ENCODE measurements around the gene SCPEP1.
A peak's percentile ranks its signal among the peaks of the same experiment; 100 is the strongest.

The SCPEP1 gene

DNA sequence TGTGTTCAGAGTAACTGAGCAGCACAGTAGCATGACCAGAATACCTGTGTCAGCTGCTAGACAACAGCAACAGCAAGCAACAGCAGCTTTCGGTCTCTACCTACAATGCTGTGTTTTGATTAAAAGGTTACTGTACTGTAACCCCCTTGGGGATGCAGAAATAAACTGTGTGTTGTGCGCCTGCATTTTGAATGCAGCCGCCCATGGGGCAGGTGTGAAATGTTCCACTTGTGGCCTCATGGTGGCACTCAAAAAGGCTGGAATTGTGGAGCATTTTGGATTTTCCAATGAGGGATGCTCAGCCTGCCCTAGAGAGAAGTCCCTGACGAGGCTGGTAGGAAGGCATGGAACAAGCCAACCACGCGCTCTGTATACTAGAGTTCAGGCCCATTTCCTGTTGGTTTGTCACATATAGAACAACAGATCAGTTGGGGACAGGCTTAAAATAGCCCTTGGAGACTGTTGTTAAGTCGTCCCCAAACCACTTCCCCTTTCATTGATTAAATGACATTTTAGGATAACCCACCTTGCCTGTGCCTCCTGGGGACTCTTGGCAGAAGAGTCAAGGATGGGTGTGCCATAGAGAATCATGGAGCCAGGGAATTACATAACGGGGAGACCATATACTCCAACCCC lies 27.1 kb downstream of the SCPEP1 start:
- DNase-seq = no peak

GRCh38 chr17:57006040-57006439 lies 28.1 kb downstream of the SCPEP1 start:
- no peak for DNase-seq

GRCh38 chr17:57008958-57009357 lies 31.0 kb downstream of the SCPEP1 start:
- no peak for DNase-seq

DNA sequence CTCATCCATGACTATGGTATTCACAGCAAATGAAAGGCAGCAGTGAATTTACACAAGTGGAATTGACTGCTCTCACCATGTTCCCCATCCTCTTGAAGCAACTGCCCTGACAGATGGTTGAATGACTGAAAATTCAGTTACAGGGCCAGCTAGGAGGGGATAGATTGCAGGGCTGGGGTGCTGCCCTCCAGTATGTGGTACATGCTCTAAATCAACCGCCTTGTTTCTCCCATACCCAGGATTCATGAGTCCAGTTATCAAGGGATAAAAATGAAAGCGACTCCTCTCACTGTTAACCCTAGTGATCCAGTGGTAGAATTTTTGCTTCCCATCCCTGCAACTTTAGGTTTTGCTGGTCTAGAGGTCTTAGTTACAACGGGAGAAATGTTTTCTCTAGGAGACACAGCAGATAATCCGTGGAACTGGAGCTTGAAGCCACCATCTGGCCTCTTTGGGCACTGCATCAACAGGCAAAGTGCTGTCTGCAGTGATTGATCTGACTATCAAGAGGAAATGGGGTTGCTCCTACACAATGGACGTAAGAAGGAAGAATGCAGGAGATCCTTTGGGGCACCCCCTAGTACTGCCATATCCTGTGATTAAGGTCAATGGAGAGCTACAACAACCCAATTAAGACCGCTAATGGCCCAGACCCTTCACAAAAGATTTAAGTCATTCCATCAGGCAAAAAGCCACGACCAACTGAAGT lies 32.0 kb downstream of the SCPEP1 start:
- DNase-seq = peak; percentile 93

DNA sequence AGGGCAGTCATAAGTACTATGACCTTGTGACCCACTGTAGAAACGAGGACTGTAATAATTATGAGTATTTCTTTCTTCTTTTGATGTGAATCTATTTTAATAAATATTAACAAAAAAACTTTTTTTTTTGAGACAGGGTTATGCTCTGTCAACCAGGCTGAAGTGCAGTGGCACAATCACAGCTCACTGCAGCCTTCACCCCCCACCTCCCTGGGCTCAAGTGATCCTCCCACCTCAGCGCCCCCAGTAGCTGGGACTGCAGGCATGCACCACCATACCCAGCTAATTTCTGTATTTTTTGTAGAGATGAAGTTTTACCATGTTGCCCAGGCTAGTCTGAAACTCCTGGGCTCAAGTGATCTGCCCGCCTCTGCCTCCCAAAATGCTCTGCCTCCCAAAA lies 32.6 kb downstream of the SCPEP1 start:
- DNase-seq = no peak

DNA sequence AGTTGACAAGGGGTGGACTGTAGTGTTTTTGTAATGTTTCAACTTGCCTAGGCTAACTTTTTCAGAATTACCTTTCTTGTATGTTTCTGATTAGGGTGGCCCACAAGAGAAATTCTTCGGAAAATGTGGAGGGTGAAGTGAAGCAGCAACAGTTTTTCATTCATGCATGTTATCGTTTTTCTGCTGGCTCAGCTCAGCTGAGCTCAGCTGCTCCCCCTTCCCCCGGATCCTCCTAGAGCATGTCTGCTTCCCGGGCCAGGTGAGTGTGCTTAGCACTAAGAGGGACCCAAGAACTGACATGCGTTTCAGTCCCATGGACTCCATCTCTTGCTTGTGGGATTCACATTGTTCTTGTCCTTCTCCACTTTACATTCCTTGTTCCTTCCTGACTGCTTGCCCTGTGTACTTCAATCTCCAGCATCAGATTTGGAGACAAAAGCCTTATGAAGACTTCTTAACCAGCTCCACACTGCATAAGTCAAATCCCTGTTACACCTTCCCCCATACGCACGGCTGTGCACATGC lies 33.6 kb downstream of the SCPEP1 start:
- peak; percentile 72 for DNase-seq

DNA sequence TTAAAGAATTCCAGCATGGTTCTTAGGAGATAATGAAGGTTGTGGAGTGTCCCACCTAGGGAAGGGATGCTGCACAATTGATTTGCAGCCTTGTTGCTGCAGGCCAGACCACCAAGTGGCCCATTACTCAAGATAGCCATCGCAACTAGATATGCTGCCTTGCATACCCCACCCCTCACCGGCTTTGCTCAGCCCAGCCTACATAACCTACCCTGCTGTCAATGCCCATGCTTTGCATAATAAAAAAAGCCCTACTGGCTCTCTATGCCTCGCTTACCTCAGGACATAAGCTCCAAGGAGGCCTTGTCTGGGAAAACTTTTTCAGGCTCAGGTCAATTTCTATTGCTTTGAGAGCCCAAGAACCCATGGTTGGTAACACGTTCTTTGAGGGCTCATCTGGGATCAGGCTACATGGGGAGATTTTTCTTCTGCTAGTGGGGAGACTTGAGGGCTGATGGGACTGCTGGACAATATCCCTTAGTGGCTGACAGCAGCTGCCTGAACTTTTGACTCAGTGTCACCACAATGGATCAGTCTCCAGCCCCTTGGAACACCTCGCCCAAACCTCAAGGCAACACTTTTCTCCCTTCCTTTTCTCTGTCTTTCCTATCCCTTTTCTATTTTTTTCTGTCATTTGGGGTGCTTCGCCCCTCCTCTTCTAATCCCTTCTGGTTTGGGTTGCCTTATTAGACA lies 38.3 kb downstream of the SCPEP1 start:
- DNase-seq = no peak

- no peak for DNase-seq
These were observed 38.8 kb downstream of the SCPEP1 start for GRCh38 chr17:57016764-57017116.

DNA sequence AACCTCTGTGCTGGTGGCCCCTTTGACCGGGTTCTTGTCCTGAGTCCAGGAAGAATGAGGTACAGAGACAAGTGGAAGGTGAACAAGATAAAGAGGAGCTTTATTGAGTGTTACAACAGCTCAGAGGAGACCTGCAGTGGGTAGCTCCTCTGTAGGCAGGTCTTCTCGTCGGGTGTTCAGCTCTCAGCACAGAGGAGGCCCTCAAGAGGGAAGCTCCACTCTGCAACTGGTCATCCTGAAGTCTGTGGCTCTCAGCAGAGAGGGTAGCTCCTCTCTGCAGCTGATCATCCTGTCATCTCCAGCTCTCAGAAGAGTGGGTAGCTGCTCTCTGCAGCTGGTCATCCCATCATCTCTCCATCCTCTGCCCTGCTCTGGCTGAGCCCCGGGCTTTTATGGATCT lies 39.7 kb downstream of the SCPEP1 start:
- no peak for DNase-seq

- no peak for DNase-seq
These were observed 42.3 kb downstream of the SCPEP1 start for GRCh38 chr17:57020208-57020607.

- DNase-seq = no peak
These were observed 43.5 kb downstream of the SCPEP1 start for GRCh38 chr17:57021226-57021940.

DNA sequence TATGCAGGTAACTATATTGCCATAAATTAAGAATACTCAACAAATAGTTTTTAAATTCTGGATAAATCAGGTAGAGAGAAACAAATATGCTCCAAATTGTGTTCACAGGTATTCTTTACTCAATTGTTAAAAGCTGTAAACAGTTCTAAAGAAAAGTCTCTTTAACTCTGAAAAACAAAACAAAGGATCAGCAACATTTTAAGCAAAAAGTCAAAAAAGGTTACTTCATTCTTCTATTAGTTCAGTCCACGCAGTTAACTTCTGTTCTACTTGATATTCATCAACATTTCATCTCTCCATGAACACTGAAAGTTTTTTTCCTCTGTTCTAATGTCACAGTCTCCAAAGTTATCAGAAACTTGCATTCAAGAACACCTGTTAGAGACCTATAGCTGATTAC lies 47.9 kb downstream of the SCPEP1 start:
- no peak for DNase-seq

DNA sequence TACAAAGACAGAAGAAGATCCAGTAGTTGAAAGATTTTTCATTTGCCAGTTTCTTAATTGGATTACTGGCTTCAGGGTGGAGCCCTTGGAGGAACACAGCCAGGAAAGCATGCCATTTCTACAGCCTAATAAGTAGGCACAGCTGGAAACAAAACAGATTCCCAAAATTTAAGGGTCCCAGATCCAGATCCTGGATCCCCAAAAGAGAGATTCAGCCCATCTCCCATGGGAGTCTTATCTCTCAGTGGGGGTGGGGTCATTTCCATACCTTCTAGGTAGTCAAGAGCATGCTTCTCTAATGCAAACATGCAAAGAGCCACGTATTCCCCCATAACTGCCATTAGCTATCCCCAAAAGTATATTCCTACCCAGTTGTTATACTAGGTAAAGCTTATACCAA lies 49.9 kb downstream of the SCPEP1 start:
- no peak for DNase-seq

- no peak for DNase-seq
These were observed 54.4 kb downstream of the SCPEP1 start for GRCh38 chr17:57032343-57032742.

DNA sequence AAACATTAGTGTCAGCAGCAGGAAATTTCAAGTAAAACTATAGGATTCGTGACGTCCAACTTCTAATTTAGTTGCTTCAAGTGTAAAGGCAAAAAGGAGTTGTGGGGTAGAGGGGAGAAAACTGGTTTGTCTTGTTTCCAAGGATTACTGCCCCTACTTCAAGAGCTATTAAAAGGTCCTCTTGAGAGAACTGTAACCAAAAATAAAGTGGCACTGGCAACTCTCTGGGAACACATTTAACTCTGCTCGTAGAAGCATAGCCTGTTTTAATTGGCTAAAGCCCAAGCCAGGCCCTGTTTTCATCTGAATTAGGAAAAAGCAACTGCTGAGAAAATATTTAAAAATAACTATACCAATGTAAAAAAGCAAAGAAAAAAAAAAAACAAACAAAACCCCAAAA lies 55.4 kb downstream of the SCPEP1 start:
- DNase-seq = peak; percentile 36

DNA sequence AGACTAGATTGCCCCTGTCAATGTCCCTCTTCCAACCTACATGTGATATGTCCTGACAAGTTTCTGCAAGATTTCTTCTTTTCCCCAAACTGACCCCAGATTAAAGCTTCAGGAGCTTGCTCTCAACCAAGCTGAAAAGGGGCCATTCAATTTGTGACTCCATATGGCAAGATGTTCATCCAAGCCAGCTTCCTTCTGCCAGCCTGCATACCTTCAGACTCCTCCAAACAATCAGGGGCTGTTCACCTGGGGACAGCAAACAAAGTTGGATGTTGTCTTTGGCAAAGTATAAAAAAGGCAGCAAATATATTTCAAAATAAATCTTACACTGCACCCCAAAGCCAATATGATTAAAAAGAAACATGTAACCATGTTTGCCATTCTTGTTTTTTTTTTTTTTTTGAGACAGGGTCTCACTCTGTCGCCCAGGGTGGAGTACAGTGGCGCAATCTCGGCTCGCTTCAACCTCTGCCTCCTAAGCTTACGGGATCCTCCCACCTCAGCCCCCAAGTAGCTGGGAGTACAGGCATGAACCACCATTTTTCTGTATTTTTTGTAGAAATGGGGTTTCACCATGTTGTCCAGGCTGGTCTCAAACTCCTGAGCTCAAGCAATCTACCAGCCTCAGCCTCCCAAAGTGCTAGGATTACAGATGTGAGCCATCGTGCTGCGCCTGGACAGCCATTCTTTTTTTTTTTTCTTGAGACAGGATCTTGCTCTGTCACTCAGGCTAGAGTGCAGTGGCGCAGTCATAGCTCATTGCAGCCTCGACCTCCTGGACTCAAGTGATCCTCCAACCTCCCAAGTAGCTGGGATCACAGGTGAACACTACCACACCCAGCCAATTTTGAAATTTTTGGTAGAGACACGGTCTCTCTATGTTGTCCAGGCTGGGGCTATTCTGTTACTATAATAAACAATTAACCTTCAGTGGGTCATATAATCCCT lies 57.1 kb downstream of the SCPEP1 start:
- DNase-seq = no peak

DNA sequence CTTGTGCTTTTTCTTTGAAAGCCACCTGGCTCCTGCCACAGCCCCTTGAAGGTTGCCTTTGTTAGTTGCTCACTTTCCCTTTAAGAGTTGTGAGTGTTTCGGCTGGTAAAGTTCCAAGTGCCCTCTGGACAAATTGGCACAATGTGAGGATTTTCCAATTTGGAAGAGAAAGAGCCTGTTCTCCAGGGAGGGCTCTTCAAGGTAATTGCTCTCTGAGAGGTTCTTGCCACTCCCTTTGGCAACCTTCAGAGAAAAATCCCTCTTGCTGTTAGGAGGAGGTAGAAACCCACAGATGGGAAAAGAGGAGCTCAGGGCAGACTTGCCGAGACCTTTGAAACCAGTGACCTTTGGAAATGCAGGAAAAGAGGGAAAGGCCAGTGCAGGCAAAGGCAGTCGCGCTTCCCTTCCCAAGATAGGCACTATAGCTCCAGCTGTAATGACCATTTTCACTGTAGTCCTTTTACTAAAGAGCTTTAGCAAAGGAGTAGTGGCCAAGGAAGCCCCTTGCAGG lies 58.1 kb downstream of the SCPEP1 start:
- no peak for DNase-seq

GRCh38 chr17:57037411-57037810 lies 59.5 kb downstream of the SCPEP1 start:
- DNase-seq = no peak

- DNase-seq = no peak
These were observed 60.6 kb downstream of the SCPEP1 start for GRCh38 chr17:57038486-57038885.

DNA sequence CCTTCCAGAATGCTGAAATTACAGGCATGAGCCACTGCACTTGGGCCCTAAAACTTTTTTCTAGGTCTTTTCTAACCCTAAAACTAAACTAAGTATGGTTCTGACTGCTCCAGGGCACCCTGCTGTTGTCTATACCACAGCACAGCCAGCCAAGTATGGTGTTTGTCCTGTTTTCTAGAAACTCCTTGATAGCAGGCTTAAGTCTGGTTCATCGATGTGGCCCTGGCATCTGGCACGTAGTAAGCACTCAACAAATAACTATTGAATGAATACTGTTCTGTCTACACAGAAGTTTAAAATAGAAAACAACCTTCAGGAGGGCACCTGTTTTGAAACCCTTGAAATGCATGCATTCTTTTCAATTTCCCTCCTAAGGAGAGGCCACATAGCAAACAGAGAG lies 62.6 kb downstream of the SCPEP1 start:
- DNase-seq = no peak

DNA sequence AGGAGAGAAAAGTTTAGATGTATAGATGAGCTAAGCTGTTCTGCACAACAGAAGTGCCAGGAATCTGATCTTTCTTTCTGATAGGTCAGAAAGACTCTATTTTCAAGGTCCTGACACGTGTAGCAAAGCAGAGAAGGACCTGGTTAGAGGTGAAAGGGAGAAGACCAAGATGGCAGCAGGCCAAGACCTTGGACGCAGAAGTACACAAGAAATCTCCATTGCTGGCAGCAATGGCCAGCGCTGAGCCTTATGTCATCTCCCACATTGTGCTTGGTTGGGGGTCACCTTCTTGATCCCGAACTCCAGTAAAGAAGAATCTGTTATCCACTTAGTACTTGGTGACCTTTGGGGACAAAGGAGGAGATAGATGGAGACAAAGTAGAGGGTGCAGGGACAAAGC lies 65.3 kb downstream of the SCPEP1 start:
- no peak for DNase-seq
